ENCODE measurements around the gene GUK1. TPM values are rescaled to one million over a fixed set of nuclear protein-coding genes. Genes with fewer than 3 reads are reported as not detected.
A peak's percentile ranks its signal among the peaks of the same experiment; 100 is the strongest.

The GUK1 gene
- total RNA-seq, 6 experiments from 2014 or later, result 215 to 313 (median 247) TPM

DNA sequence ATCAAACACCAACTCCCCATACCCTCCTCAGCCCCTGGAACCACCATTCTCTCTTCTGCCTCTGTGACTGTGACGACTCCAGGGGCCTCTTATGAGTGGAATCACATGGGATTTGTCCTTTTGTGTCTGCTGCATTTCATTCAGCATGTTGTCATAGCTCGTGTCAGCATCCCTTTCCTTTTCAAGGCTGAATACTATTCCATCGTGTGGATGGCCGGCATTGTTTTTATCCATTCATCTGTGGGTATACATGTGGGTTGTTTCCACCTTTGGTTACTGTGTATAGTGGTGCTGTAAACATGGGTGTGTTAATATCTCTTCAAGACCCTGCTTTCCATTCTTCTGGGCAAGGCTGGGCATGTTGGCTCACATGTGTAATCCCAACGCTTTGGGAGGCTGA is 50.7 kb downstream of the GUK1 start:
- TF ChIP-seq CTCF (IDR thresholded peaks at IDR 0.05), result no peak
- Mint-ChIP-seq H3K36me3 (ENCODE audit: low read depth) (peaks cover 7% of the 10 kb centered on the region; the same call in 1 of the 2 replicates), H3K27me3 (ENCODE audit: insufficient read depth) (peaks cover 2% of the 10 kb centered on the region; the same call in 1 of the 2 replicates), H3K9me3 (peaks cover 6% of the 10 kb centered on the region; the same call in 1 of the 2 replicates), H3K4me1 (ENCODE audit: low read depth) (no peaks in the 10 kb centered on the region), H3K4me3 (no peak overlapping the region), H3K27ac (no peak overlapping the region)
- no peak for DNase-seq

GRCh38 chr1:228194436-228194835 is 54.4 kb downstream of the GUK1 start:
- peaks cover 14% of the 10 kb centered on the region for H3K36me3 Mint-ChIP-seq (ENCODE audit: low read depth)
- H3K4me1 Mint-ChIP-seq (ENCODE audit: low read depth), result no peaks in the 10 kb centered on the region
- H3K9me3 Mint-ChIP-seq, result peaks cover 17% of the 10 kb centered on the region

GRCh38 chr1:228194921-228195812 is 55.1 kb downstream of the GUK1 start:
- no peak for TF ChIP-seq CTCF (IDR thresholded peaks at IDR 0.05)
- DNase-seq, result no peak
- Mint-ChIP-seq H3K4me1 (ENCODE audit: low read depth) (no peaks in the 10 kb centered on the region), H3K27ac (no peak overlapping the region), H3K27me3 (ENCODE audit: insufficient read depth) (peaks cover 2% of the 10 kb centered on the region; the same call in 1 of the 2 replicates), H3K36me3 (ENCODE audit: low read depth) (peaks cover 18% of the 10 kb centered on the region), H3K4me3 (no peak overlapping the region), H3K9me3 (peaks cover 24% of the 10 kb centered on the region)

More at GRCh38 chr1:228194436-228194835, 54.4 kb downstream of the GUK1 start:
- Mint-ChIP-seq H3K27ac (no peak overlapping the region), H3K4me3 (no peak overlapping the region), H3K27me3 (ENCODE audit: insufficient read depth) (peaks cover 2% of the 10 kb centered on the region; the same call in 1 of the 2 replicates)
- TF ChIP-seq CTCF (IDR thresholded peaks at IDR 0.05), result no peak
- DNase-seq, result no peak

- no peak for TF ChIP-seq CTCF (IDR thresholded peaks at IDR 0.05)
- Mint-ChIP-seq H3K9me3 (peaks cover 32% of the 10 kb centered on the region), H3K4me1 (ENCODE audit: low read depth) (no peaks in the 10 kb centered on the region), H3K4me3 (no peak overlapping the region), H3K27ac (no peak overlapping the region), H3K27me3 (ENCODE audit: insufficient read depth) (no peaks in the 10 kb centered on the region), H3K36me3 (ENCODE audit: low read depth) (peaks cover 30% of the 10 kb centered on the region)
- DNase-seq, result no peak
Measured at GRCh38 chr1:228197555-228198147, 57.6 kb downstream of the GUK1 start.

Small RNA genes within 50 kb of the gene (microRNA-seq; reads per million reads assigned to microRNA genes)
- gene MIR3620, result 48.7 reads per million, percentile 39 among the genes with 10 or more reads in this experiment

Other genes with a start within 250 kb of the GUK1 start
- under 1 TPM; 0.17 to 0.67 (median 0.57) TPM for gene WNT9A, start 192.3 kb upstream of the GUK1 start, total RNA-seq (2021; fragmentation: NEBNext Ultra II Directional; extraction: Animal tissue kit (Norgen Biotek cat#: 25700))
- not detected for gene WNT3A, start 133.3 kb upstream of the GUK1 start, total RNA-seq (2021; fragmentation: NEBNext Ultra II Directional; extraction: Animal tissue kit (Norgen Biotek cat#: 25700))
- gene ARF1, start 57.6 kb upstream of the GUK1 start, total RNA-seq (2021; fragmentation: NEBNext Ultra II Directional; extraction: Animal tissue kit (Norgen Biotek cat#: 25700)), result 100 to 1,000 TPM; 578 to 615 (median 590) TPM
- 10 to 100 TPM; 10.4 to 17.2 (median 12.5) TPM for gene C1orf35, start 37.0 kb upstream of the GUK1 start, total RNA-seq (2021; fragmentation: NEBNext Ultra II Directional; extraction: Animal tissue kit (Norgen Biotek cat#: 25700))
- 10 to 100 TPM; 48.3 to 55.4 (median 49.6) TPM for gene MRPL55, start 31.0 kb upstream of the GUK1 start, total RNA-seq (2021; fragmentation: NEBNext Ultra II Directional; extraction: Animal tissue kit (Norgen Biotek cat#: 25700))
- 1 to 10 TPM; 1.1 to 2.3 (median 1.2) TPM for gene GJC2, start 9.7 kb downstream of the GUK1 start, total RNA-seq (2021; fragmentation: NEBNext Ultra II Directional; extraction: Animal tissue kit (Norgen Biotek cat#: 25700))
- 1 to 10 TPM; 4.2 to 5.8 (median 4.7) TPM for gene IBA57, start 25.5 kb downstream of the GUK1 start, total RNA-seq (2021; fragmentation: NEBNext Ultra II Directional; extraction: Animal tissue kit (Norgen Biotek cat#: 25700))
- 1 to 10 TPM in 2 of 6 experiments, under 1 TPM in 4; 0.27 to 1.8 (median 0.53) TPM for gene OBSCN, start 67.8 kb downstream of the GUK1 start, total RNA-seq (2021; fragmentation: NEBNext Ultra II Directional; extraction: Animal tissue kit (Norgen Biotek cat#: 25700))

Measured in HFFc6 (cell line).